ENCODE results near the gene STK32C.

- TF ChIP-seq CTCF (IDR thresholded peaks at IDR 0.05) (no peak), POLR2A (IDR thresholded peaks at IDR 0.05) (no peak)
Observed at GRCh38 chr10:132220061-132220460, 87.7 kb downstream of the STK32C start.

Measured in body of pancreas (tissue), 4 donors.